Measurements from ENCODE around the gene TMPRSS4. TPM values are rescaled to one million over a fixed set of nuclear protein-coding genes. Genes with fewer than 3 reads are reported as not detected.

TMPRSS4 gene
- polyA plus RNA-seq, 1 of the 3 experiments (the other 2 are of a cell fraction): not detected

DNA sequence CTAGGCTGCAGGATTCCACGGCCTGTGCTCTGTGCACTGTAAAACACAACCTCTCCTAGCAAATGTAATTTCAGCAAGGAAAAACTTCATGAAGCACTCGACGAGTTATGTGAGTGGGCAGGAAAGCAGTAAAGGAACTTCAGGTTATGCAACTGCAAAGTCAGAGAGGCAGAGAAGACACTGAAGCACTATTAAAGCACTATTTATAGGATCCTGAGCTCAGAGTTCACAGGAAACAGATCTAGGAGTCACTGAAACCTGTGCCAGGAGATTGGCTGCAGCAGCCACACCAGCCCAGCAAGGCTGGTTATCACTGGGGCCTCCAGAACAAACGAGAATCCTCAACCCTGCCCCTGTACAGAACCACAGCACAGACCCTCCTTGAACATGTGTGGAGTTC, 7.4 kb downstream of the TMPRSS4 start:
- no peak overlapping the region for H3K27ac ChIP-seq (ENCODE audit: low read depth in 2 of 2, low read length in 1 of 2)
- TF ChIP-seq, protein P1, sequence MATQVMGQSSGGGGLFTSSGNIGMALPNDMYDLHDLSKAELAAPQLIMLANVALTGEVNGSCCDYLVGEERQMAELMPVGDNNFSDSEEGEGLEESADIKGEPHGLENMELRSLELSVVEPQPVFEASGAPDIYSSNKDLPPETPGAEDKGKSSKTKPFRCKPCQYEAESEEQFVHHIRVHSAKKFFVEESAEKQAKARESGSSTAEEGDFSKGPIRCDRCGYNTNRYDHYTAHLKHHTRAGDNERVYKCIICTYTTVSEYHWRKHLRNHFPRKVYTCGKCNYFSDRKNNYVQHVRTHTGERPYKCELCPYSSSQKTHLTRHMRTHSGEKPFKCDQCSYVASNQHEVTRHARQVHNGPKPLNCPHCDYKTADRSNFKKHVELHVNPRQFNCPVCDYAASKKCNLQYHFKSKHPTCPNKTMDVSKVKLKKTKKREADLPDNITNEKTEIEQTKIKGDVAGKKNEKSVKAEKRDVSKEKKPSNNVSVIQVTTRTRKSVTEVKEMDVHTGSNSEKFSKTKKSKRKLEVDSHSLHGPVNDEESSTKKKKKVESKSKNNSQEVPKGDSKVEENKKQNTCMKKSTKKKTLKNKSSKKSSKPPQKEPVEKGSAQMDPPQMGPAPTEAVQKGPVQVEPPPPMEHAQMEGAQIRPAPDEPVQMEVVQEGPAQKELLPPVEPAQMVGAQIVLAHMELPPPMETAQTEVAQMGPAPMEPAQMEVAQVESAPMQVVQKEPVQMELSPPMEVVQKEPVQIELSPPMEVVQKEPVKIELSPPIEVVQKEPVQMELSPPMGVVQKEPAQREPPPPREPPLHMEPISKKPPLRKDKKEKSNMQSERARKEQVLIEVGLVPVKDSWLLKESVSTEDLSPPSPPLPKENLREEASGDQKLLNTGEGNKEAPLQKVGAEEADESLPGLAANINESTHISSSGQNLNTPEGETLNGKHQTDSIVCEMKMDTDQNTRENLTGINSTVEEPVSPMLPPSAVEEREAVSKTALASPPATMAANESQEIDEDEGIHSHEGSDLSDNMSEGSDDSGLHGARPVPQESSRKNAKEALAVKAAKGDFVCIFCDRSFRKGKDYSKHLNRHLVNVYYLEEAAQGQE (IDR thresholded peaks at IDR 0.05; ENCODE audit: low read depth, low read length): no peak
- TF ChIP-seq FOXJ3 (CRISPR knock-in tag; IDR thresholded peaks at IDR 0.05) (no peak), EZH2phosphoT487 (IDR thresholded peaks at IDR 0.05; ENCODE audit: borderline replicate concordance, low read depth) (no peak), EP300 (IDR thresholded peaks at IDR 0.05; ENCODE audit: borderline replicate concordance in 1 of 2, low read depth in 1 of 2, low read length in 1 of 2) (no peak), RFX5 (IDR thresholded peaks at IDR 0.05; ENCODE audit: low read length) (no peak), SIN3A (IDR thresholded peaks at IDR 0.05; ENCODE audit: borderline replicate concordance, low read depth, low read length) (no peak), RCOR1 (IDR thresholded peaks at IDR 0.05; ENCODE audit: low read length) (no peak), TAF1 (IDR thresholded peaks at IDR 0.05; ENCODE audit: borderline replicate concordance, low read depth, low read length) (no peak), GABPA (IDR thresholded peaks at IDR 0.05; ENCODE audit: low read depth) (no peak), FOSL2 (IDR thresholded peaks at IDR 0.05; ENCODE audit: borderline replicate concordance, low read depth) (no peak), TEAD4 (IDR thresholded peaks at IDR 0.05; ENCODE audit: borderline replicate concordance, insufficient read depth) (no peak)
- TF ChIP-seq, protein P2, sequence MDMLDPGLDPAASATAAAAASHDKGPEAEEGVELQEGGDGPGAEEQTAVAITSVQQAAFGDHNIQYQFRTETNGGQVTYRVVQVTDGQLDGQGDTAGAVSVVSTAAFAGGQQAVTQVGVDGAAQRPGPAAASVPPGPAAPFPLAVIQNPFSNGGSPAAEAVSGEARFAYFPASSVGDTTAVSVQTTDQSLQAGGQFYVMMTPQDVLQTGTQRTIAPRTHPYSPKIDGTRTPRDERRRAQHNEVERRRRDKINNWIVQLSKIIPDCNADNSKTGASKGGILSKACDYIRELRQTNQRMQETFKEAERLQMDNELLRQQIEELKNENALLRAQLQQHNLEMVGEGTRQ (IDR thresholded peaks at IDR 0.05; ENCODE audit: borderline replicate concordance, low read depth, low read length): no peak
- TF ChIP-seq, protein P3, sequence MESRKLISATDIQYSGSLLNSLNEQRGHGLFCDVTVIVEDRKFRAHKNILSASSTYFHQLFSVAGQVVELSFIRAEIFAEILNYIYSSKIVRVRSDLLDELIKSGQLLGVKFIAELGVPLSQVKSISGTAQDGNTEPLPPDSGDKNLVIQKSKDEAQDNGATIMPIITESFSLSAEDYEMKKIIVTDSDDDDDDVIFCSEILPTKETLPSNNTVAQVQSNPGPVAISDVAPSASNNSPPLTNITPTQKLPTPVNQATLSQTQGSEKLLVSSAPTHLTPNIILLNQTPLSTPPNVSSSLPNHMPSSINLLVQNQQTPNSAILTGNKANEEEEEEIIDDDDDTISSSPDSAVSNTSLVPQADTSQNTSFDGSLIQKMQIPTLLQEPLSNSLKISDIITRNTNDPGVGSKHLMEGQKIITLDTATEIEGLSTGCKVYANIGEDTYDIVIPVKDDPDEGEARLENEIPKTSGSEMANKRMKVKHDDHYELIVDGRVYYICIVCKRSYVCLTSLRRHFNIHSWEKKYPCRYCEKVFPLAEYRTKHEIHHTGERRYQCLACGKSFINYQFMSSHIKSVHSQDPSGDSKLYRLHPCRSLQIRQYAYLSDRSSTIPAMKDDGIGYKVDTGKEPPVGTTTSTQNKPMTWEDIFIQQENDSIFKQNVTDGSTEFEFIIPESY (IDR thresholded peaks at IDR 0.05; ENCODE audit: borderline replicate concordance, low read depth): no peak
- no peaks in the 10 kb centered on the region for H3K4me1 ChIP-seq (ENCODE audit: control insufficient read depth in 1 of 2, insufficient read depth in 2 of 2, low read depth in 1 of 2, low read length in 1 of 2)
- H4K20me1 ChIP-seq (ENCODE audit: insufficient read depth): no peaks in the 10 kb centered on the region
- ChIA-PET CTCF (interaction anchor here (1.2 to 2.0 kb wide), 2 partner anchors 13 to 31 kb away, joined by 3 to 9 read pairs; no protein-coding TSS in a partner anchor), POLR2A (no interaction called here)
- H3K9me3 ChIP-seq: no peaks in the 10 kb centered on the region
- H3K4me2 ChIP-seq: no peak overlapping the region
- no peak overlapping the region for H3K9ac ChIP-seq
- no peak overlapping the region for H2AFZ ChIP-seq (ENCODE audit: low read depth)
- no peaks in the 10 kb centered on the region for H3K36me3 ChIP-seq (replicated peaks in 1 of 2; ENCODE audit: control insufficient read depth in 1 of 2, insufficient read depth in 2 of 2, low read length in 1 of 2)
- H3F3A ChIP-seq (replicated peaks; ENCODE audit: insufficient read depth): no peaks in the 10 kb centered on the region
- peaks cover 14% of the 10 kb centered on the region for H3K27me3 ChIP-seq (ENCODE audit: insufficient read depth)
- WGBS (ENCODE audit: low lambda C conversion rate): 26% methylated on average over 4 of the region's 4 CpGs
- H3K9me2 ChIP-seq: no peaks in the 10 kb centered on the region
- DNase-seq: no peak
- H3K79me2 ChIP-seq (ENCODE audit: insufficient read depth): no peaks in the 10 kb centered on the region
- H3K4me3 ChIP-seq (ENCODE audit: low read depth in 2 of 2, low read length in 1 of 2): no peak overlapping the region

Data from SK-N-SH (cell line).